Heart left ventricle (tissue), 13 donors: ENCODE data around the gene MFSD2A.

ENCODE experiments used
- CTCF ChIP-seq, 12 donors: fragments of 200-600 bp; sonication (generic) in 4 of 12; IDR thresholded peaks; one replicate each; pipeline versions ENCODE4 v1.5.0 to v1.8.0; 2018 to 2022; ENCODE audit warnings: antibody characterized with exemption in 12 of 12, mild to moderate bottlenecking in 5 of 12
- POLR2A ChIP-seq, 2 donors: fragments of 450-650 bp; IDR thresholded peaks; one replicate each; pipeline ENCODE4 v1.6.1; 2017; ENCODE audit warnings: antibody characterized with exemption in 2 of 2, mild to moderate bottlenecking in 2 of 2, moderate library complexity in 2 of 2
- donor health status: ischemic (EF 13 %, LVEDD 7.1; RV severe dilation, severe dysfunction).
- donor health status: DM: no; HTN: yes; CAD: no.
- donor health status: DM: no; HTN: no; CAD: no.
- donor health status: ischemic (EF 25% LVEDD 6.9; RV normal size, moderate dysfunction).
- donor health status: ischemic (EF 25% LVEDD 5.7; RV mildly dilated, moderate dysfunction).
- donor health status: ischemic (EF 35%, LVEDD 5.7; RV mildly dilated, moderate dysfunction).
- donor health status: nonischemic (EF 11% LVEDD 7.7; RV severe dilation, severe dysfunction).
- donor health status: DM: yes; HTN: yes; CAD: no.
- donor health status: PGD.
- donor health status: ischemic (EF 29% LVEDD 5.4; RV normal size, mild dysfunction).
- donor health status: nonischemic (EF 23%, LVEDD 6.1; RV moderate dilation, normal function).

GRCh38 chr1:39965044-39965443, 10.1 kb downstream of the MFSD2A start:
- TF ChIP-seq CTCF (IDR thresholded peaks at IDR 0.05) (no peak), POLR2A (IDR thresholded peaks at IDR 0.05) (no peak)
